Sciatic nerve (tissue), 2 donors: Measurements from ENCODE around the gene OR4N2. TPM values are rescaled to one million over a fixed set of nuclear protein-coding genes. Genes with fewer than 3 reads are reported as not detected.
"Not testable (repeated sequence)": the region's sequence is repeated elsewhere in the genome, so short reads cannot be mapped to it uniquely, and the experiment has no call there.

ENCODE experiments used
- ATAC-seq: fragments of 200-7000 bp; cut with Tn5 transposase; one replicate; pipeline ENCODE4 v1.9.1; 2020; ENCODE audit warnings: mild to moderate bottlenecking, moderate library complexity
- DNase-seq: peaks from one replicate; pipeline ENCODE4 v3.0.0-alpha.2; 2020; ENCODE audit warnings: low spot score
- intact Hi-C: fragments of 100-400 bp; cut with DNase I; formaldehyde crosslinking; loops from one replicate; pipeline ENCODE4 v1.14.2; 2022
- total RNA-seq: library from RNA; stranded (reverse); fragmentation: NEBNext Ultra II Directional; extraction: Animal tissue kit (Norgen Biotek cat#: 25700); gene quantifications from one replicate; pipeline ENCODE4 v1.2.1, GENCODE V29; 2021
- donor health status: DM: no; HTN: no; CAD: no.
- donor health status: DM: no; HTN: no; CAD: no.

The OR4N2 gene
- total RNA-seq, 1 donor from 2014 or later, result not detected

- intact Hi-C loops, ATAC-seq, DNase-seq: not testable (repeated sequence)
These were observed 24.2 kb downstream of the OR4N2 start for GRCh38 chr14:19827626-19828244.

DNA sequence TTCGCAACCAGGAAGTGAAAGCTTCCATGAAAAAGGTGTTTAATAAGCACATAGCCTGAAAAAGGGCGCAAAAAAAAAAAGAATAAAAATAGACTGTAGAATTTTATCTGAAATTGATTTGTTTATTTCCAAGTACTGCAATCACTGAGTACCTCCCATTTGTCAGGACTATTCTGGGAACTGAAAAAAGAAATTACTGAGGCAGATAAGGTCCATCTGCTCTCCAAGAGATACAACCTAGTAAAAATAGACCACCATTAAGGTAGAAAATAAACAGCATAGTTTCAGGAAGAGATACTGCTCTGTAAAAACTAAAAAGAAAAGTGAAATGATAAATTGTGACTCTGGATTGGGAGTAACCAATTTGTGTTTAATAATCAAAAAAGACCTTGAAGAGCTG lies 24.7 kb downstream of the OR4N2 start:
- intact Hi-C loops, result no loop called here
- ATAC-seq (no peak), DNase-seq (no peak)

DNA sequence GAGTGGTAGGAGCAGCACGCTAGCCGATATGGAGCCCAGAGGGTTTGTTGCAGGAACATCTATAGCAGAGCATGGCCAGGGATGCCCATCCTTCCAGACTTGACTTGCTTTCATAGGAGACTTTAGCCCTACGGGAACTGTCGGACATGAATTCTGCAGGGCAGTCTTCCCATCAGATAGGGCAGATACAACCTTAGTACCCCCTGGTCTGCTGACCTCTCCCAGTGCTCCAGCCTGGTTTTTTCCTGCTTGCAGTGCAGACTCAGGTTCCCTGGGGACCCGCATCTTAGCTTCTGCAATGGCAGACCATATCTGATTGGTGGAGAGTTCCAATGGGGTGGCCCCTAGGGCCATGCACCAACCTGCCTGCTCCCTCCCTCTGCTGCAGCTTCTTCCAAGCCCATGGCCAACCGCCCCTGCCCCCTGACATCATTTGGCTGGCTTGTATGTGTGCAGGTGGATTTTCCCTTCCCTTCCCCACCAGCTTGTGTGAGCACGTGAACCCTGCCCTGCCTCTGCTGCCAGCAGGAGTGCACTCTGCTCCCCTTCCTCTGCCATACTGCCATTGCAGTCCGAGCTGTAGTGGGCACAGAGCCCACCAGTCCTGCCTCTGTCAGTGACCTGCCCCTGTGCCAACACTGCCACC lies 30.8 kb downstream of the OR4N2 start:
- intact Hi-C loops, ATAC-seq: not testable (repeated sequence)
- peak; percentile 51 for DNase-seq

GRCh38 chr14:19838433-19838832 lies 34.9 kb downstream of the OR4N2 start:
- intact Hi-C loops, result no loop called here
- ATAC-seq, result no peak
- DNase-seq, result no peak

GRCh38 chr14:19851365-19851764 lies 47.8 kb downstream of the OR4N2 start:
- DNase-seq (no peak), ATAC-seq (no peak)
- intact Hi-C loops, result no loop called here

DNA sequence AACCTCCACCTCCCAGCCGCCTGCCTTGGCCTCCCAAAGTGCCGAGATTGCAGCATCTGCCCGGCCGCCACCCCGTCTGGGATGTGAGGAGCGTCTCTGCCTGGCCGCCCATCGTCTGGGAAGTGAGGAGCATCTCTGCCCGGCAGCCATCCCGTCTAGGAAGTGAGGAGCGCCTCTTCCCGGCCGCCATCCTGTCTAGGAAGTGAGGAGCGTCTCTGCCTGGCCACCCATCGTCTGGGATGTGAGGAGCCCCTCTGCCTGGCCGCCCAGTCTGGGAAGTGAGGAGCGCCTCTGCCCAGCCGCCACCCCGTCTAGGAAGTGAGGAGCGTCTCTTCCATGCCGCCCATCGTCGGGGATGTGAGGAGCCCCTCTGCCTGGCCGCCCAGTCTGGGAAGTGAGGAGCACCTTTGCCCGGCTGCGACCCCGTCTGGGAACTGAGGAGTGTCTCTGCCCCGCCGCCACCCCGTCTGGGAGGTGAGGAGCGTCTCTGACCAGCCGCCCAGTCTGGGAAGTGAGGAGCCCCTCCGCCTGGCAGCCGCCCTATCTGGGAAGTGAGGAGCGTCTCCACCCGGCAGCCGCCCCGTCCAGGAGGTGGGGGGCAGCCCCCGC lies 62.6 kb downstream of the OR4N2 start:
- DNase-seq, intact Hi-C loops, ATAC-seq: not testable (repeated sequence)

DNA sequence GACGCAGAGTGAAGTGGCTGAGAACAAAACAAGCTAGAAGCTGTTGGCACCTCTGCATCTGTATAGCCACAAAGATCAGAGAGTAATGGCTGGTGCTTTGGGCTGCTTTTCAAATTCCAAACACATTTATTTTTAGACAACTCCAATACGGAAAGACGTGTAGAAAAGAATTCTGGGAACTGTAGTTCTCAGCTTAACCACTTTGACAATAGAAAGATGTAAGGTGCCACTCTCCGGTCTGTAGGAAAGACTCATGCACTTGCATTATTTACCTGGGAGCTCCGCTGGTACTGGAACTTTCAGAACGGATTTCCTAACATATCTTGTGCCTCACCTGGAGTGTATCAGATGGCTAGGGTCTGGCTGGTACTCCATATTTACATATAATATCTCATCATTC lies 69.6 kb downstream of the OR4N2 start:
- no peak for DNase-seq
- no peak for ATAC-seq
- intact Hi-C loops, result no loop called here

DNA sequence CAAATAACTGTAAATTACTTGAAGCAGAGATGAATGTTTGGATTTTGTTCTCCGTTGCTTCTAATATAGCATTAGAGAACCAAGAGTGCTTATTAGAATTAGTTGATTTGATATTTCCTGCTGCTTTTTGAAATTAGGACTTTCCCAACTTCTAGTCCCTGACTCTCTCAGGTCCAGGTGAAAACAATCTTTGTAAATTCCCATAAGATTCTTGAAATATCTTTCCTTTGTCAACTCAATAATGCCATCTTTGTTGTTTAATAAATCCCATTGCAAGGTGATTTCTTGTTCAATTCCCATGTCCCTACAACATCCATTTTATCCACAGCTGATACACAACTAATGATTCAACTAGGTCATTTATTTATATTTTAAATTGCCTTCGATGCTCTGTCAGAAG lies 71.3 kb downstream of the OR4N2 start, which contains the start of gene OR4K2:
Gene OR4K2, plus strand, starts transcription at position 301 of the 400 bp plus-strand sequence. CDS start 1,126 bp downstream, outside the sequence.
- DNase-seq (no peak), ATAC-seq (no peak)
- intact Hi-C loops, result no loop called here

- ATAC-seq (no peak), DNase-seq (no peak)
- intact Hi-C loops, result no loop called here
These were observed 74.6 kb downstream of the OR4N2 start for GRCh38 chr14:19878029-19878642.

Other genes with a start within 250 kb of the OR4N2 start
- not detected for gene OR11H2, start 89.9 kb upstream of the OR4N2 start, total RNA-seq
- gene OR4Q3, start 60.2 kb upstream of the OR4N2 start, total RNA-seq, result not detected
- not detected for gene OR4M1, start 30.3 kb upstream of the OR4N2 start, total RNA-seq
- gene OR4K2, start 71.4 kb downstream of the OR4N2 start, total RNA-seq, result not detected
- not detected for gene OR4K5, start 116.8 kb downstream of the OR4N2 start, total RNA-seq
- gene OR4K1, start 127.1 kb downstream of the OR4N2 start, total RNA-seq, result not detected
- not detected for gene OR4K15, start 171.8 kb downstream of the OR4N2 start, total RNA-seq
- not detected for gene OR4Q2, start 198.4 kb downstream of the OR4N2 start, total RNA-seq
- not detected for gene OR4K14, start 215.5 kb downstream of the OR4N2 start, total RNA-seq
- not detected for gene OR4K13, start 232.3 kb downstream of the OR4N2 start, total RNA-seq